ENCODE results near the gene ZNF573.

- TF ChIP-seq POLR2A (IDR thresholded peaks at IDR 0.05; ENCODE audit: low read length), result no peak
- no peak for TF ChIP-seq GATA1 (IDR thresholded peaks at IDR 0.05; ENCODE audit: low read depth, low read length)
Measured at GRCh38 chr19:37813340-37813739, 34.0 kb upstream of the ZNF573 start.
